NCI-H345 treated with DMSO at 0.1 percent for 48 hours (cell line): ENCODE data around the gene OCA2.

ENCODE experiments used
- DNase-seq: peaks from one replicate; lab custom pipeline; 2025; ENCODE audit not compliant: unreplicated experiment; lab: John Stamatoyannopoulos, UW

Gene OCA2

GRCh38 chr15:28105793-28106192 lies 6.7 kb upstream of the OCA2 start:
- DNase-seq: no peak

DNA sequence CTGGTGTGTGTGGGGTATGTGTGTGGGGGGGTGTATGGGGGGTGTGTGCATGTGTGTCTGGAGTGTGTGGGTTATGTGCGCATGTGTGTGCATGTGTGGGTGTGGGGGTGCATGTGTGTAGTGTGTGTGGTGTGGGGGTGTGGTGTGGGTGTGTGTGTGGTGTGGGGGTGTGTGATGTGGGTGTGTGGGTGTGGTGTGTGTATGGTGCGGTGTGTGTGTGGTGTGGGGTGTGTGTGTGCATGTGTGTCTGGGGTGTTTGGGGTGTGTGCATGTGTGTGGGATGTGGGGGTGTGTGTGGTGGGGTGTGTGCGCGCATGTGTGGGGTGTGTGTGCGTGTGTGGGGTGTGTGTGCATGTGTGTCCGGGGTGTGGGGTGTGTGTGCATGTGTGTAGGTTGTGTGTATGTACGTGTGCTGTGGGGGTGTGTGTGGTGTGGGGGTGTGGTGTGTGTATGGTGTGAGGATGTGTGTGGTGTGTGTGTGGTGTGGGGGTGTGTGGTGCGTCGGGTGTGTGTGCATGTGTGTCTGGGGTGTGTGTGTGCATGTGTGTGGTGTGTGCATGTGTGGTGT lies 6.2 kb upstream of the OCA2 start:
- DNase-seq: no peak

- no peak for DNase-seq
Observed at GRCh38 chr15:28104326-28104725, 5.2 kb upstream of the OCA2 start.

GRCh38 chr15:28103831-28104230 lies 4.7 kb upstream of the OCA2 start:
- DNase-seq: no peak

GRCh38 chr15:28101983-28102441 lies 2.9 kb upstream of the OCA2 start:
- DNase-seq: no peak

GRCh38 chr15:28101201-28101600 lies 2.1 kb upstream of the OCA2 start:
- no peak for DNase-seq

DNA sequence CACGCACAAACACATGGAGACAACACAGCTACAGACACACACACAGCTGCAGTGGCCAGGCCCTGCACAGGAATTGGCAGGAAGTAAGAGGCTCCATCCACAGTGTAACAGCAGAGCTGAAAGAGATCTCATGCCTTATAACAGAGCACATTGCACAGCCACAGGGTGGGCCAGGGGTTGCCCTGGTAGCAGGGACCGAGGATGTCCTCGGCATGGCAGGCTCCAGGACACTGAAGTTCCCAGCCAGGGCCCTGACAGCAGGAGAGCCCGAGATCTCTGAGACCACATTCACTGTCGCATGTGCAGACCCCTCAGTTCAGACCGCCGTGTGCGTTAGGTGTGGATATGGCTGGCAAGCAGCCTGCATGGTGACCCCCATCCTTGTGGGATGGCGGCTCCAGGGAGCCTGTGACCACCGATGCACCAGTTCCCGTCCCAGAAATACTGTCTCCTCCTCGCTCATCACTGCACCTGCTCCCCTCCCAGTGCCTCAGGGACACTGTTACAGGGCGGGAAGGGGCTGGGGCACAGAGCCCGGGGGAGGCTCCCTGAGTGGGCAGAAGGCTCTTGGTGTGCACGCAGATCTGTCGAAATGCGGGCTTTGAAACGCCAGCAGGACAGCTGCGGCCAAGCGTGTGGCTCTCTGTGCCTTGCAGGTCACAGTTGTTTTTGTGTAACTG lies 1.5 kb upstream of the OCA2 start:
- no peak for DNase-seq

GRCh38 chr15:28099555-28100140 lies 533 bp upstream of the OCA2 start:
- no peak for DNase-seq

DNA sequence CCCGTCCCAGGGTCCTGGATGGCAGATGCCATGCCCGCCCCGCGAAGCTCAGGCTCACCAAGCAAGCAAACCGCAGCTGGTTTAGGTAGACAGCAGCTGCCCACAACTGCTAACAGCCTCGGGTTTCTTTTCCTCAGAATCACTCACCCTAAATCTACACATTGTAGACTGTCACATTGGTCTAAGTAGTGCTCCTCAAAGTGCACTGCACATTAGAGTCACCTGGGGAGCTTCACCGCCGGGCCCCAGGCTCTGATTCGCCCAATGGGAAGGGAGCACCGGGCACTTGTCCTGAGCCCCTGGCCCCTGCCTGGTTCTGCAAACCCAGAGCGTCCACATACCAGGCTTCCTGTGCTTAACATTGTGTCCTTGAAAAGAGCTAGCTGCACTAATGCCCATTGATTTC lies 752 bp downstream of the OCA2 start:
- no peak for DNase-seq

DNA sequence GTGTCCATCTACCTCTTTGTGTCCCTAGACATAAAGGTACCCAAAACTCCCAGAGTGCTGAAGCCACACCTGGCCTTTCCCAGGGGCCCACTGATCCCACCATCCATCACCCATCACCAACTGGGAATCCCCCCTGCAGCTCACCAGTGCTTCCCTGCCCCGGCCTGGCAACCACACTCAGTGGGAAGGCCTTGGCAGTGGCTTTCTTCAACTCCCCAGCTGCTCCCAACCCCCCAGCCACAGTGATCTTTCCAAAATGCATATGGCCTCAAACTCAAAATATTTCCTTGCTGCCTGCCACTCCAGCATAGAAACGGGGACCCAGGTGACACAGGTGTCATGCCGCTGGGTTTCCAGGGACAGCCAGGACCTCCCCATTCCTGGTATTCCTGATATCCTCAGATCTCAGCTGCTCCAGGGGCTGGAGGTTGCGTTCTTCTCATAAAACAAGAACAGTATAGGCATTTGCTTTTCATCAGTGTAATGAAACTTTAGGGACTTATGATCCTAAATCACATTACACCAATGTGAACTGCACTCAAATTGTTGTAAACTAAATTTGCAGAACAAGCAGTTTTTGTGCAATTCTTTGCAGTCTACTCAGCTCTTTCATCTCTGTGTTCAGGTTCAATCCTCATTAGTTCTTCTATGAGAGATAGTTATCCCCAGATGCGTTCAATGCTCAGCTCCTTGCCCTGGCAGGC lies 1.3 kb downstream of the OCA2 start:
- no peak for DNase-seq

GRCh38 chr15:28096670-28097431 lies 2.3 kb downstream of the OCA2 start:
- DNase-seq: no peak

GRCh38 chr15:28096411-28096669 lies 2.8 kb downstream of the OCA2 start:
- DNase-seq: no peak

DNA sequence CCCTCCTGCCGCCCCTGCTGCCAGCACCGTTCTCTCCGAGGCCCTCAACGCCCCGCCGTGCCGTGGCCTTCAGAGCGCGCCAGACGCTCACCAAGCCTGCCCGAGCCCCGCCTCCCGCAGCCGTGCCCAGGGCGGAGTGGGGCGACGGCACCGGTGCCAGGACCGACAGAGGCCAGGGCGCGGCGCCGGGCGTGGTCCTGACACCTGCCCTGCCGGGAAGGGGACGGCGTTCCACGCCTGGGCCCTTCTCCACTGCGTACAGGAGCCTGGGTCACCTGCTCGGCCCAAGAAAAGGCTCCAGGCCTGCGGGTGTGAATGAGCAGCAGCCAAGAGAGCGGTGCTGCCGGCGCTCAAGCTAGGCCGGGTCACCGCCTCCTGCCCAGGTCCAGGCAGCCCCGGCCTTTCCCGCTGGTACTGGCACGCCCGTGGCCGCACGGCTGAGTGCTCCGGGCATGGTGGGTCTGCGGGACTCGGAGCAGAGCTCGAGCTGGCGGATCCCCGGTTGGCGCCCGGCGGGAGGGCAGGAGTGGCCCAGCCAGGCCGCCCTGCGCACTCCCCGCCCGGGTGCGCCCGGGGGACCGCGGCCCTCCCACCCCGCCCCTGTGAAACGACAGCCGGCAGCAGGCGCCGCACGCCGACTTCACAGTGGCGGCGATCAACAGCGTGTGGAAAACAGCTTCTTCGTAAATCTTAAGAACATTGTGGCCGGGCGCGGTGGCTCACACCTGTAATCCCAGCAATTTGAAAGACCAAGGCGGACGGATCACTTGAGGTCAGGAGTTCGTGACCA lies 4.2 kb downstream of the OCA2 start:
- no peak for DNase-seq

DNA sequence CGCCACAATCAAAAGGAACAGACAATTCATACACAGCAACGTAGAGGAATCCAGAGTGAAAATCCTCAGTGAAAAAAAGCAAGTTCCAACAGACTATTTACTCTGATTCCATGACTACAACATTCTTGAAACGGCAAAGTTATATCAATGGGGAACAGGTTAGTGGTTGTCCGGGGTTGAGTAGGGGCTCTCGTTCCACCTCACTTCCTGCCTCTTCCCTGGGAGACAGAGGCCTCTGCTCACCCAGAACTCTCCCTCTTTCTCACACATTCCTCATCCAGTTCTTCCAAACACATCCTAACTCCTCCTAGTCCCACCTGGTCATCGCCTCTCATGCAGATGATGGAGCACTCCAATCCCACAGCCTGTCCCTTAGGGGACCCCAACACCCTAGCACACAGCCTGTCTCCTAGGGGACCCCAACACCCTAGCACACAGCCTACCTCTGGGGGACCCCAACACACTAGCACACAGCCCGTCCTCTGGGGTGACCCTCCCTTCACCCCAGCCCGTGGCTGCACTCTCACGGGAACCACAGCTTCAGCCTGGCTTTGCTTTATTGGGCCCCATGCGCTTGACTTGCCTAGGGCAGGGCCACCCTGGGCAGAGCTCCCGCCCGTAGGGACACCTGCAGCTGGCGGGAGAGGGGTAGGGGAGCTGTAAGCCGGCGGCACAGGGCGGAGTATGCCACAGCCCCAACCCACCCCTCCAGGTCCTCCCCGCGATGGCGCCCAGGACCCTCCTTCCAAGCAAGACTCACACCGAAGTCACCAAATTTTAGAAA lies 5.2 kb downstream of the OCA2 start:
- DNase-seq: no peak

DNA sequence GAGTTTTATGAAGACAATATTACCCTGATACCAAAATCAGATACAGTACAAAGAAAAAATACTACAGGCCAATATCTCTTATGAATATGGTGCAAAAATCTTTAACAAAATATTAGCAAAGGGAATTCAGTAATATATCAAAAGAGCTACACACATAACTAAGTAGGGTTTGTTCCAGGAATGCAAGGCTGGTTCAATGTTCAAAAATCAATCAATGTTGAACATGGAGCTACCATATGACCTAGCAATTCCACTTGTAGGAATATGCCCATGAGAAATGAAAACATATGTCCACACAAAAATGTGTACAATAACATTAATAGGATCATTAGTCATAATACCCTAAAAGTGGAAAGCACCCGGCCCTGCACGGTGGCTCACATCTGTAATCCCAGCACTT lies 7.8 kb downstream of the OCA2 start:
- no peak for DNase-seq

GRCh38 chr15:28086175-28086703 lies 12.9 kb downstream of the OCA2 start:
- DNase-seq: no peak

DNA sequence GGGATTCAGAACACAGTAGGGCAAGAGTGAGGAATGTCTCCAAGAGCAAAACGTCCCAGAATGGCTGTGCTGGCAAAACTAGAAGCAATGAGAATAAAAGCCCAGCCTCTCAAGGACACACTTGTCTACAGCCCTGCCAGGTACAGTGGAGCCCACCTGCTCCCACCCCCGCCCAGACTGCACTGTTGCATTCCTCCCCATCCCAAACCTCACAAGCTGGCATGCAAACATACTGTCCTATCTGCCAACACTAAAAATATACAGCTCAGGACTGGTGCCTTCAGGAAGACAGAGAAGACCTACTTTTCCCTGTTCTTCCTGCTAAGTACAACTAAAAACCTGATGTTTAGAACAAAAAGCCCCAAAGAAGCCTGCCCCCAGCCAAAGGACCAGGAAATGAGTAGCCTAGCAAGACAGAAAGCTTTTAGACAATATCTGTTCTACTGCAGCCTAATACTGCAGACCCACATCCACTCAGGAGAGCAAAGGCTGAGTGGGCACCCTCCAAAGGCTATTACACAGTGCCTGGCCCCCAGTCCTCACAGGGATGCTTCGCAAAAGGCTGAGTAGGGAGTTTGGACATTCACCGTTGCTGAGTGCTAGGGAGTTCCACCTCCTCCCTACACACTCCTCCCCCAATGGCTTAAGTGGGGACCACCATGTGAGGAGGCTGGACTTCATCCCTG lies 13.5 kb downstream of the OCA2 start:
- DNase-seq: no peak

DNA sequence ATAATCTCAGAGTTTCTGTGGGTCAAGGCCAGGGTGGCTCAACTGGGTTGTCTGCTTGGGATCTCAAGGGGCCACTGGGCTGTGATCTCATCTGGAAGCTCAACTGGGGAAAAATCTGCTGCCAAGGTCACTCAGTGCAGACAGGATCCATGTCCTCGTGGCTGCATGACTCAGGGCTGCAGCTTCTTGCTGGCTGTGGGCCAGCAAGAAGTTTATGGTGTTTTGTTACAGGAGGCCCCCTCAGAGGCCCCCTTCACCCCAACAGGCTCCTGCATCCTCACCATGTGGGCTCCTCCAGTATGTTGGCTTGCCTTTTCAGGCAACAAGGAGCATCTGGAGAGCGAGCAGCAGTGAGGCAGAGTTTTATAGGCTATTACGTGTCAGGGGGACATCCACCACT lies 14.6 kb downstream of the OCA2 start:
- DNase-seq: no peak
